Measurements from ENCODE around the gene MKI67. TPM values are rescaled to one million over a fixed set of nuclear protein-coding genes. Genes with fewer than 3 reads are reported as not detected.

Gene MKI67
- total RNA-seq, 1 experiment from 2014 or later = 111 TPM

DNA sequence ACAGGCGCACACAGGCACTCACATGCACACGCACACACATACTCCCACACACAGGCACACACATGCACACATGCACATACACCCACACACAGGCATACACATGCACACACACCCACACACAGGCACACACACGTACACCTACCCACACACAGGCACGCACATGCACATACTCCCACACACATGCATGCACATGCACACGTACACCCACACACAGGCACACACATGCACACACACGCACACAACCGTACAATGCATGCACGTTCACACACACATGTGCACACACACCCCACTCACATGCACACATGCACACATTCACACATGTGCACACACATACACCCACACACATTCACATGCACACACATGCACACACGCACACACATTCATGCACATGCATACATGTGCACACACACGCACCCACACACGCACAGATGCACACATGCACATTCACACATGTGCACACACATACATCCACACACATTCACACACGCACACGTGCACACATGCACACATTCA lies 59.3 kb downstream of the MKI67 start:
- no peak overlapping the region for H3K27ac Mint-ChIP-seq (ENCODE audit: unreplicated experiment)
- DNase-seq = peak in 1 of 2 experiments; percentile 17
- no TSS peak for BruUV-seq (replicated peaks)
- CTCF ChIA-PET = no interaction called here
- POLR2A ChIA-PET = no interaction called here
- H3K4me3 Mint-ChIP-seq (ENCODE audit: unreplicated experiment) = no peak overlapping the region
- H3K36me3 Mint-ChIP-seq (ENCODE audit: insufficient read depth, unreplicated experiment) = no peaks in the 10 kb centered on the region
- no peaks in the 10 kb centered on the region for H3K27me3 ChIP-seq (replicated peaks; ENCODE audit: control insufficient read depth, insufficient read depth, low read length)
- TF ChIP-seq, protein P1, sequence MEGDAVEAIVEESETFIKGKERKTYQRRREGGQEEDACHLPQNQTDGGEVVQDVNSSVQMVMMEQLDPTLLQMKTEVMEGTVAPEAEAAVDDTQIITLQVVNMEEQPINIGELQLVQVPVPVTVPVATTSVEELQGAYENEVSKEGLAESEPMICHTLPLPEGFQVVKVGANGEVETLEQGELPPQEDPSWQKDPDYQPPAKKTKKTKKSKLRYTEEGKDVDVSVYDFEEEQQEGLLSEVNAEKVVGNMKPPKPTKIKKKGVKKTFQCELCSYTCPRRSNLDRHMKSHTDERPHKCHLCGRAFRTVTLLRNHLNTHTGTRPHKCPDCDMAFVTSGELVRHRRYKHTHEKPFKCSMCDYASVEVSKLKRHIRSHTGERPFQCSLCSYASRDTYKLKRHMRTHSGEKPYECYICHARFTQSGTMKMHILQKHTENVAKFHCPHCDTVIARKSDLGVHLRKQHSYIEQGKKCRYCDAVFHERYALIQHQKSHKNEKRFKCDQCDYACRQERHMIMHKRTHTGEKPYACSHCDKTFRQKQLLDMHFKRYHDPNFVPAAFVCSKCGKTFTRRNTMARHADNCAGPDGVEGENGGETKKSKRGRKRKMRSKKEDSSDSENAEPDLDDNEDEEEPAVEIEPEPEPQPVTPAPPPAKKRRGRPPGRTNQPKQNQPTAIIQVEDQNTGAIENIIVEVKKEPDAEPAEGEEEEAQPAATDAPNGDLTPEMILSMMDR (IDR thresholded peaks at IDR 0.05; ENCODE audit: insufficient read depth in 1 of 2, low read depth in 1 of 2, low read length in 1 of 2, severe bottlenecking in 1 of 2, unreplicated experiment in 1 of 2) = no peak
- intact Hi-C loops (cut with micrococcal nuclease; ENCODE audit: unreplicated experiment) = loop anchor here (5.0 kb wide), 1 partner anchor 175 kb away; the partner anchor contains the start of gene CLRN3
- no peaks in the 10 kb centered on the region for H3K4me1 Mint-ChIP-seq (ENCODE audit: low read depth, unreplicated experiment)
- H3K4me3 ChIP-seq (ENCODE audit: low read depth, low read length) = no peak overlapping the region
- no peaks in the 10 kb centered on the region for H3K4me1 ChIP-seq
- H3K36me3 ChIP-seq (ENCODE audit: control insufficient read depth, insufficient read depth, low read length) = no peaks in the 10 kb centered on the region
- H3K27me3 Mint-ChIP-seq (ENCODE audit: insufficient read depth, unreplicated experiment) = peaks cover 5% of the 10 kb centered on the region
- peaks cover 10% of the 10 kb centered on the region for H3K9me3 Mint-ChIP-seq (ENCODE audit: unreplicated experiment)
- H3K9me3 ChIP-seq = no peaks in the 10 kb centered on the region

DNA sequence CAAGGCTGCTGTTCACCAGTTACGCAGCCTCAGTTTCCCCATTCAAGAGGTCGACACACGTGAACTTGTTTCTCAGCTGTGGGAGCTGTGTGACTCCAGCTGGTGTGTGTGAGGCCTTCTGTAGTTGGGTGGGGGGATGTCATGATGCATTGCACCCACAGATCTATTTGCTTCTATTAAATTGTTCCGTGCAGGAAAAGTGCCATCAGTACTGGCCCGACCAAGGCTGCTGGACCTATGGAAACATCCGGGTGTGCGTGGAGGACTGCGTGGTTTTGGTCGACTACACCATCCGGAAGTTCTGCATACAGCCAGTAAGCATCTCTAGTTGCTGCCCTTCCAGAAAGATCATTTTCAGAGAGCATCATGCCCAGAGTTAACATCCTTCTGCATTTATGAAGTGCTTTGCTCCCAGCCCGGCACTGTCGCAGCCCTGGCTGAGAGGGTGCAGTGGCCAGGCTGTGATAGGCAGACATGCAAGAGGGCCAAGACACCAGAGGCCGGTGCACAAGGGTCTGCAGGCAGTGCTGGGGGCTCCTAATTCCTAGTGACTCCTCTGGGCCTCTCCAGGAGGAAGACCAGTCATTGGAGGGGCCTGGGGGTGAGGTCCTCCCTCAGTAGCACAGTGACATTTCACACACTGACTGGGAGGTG lies 60.2 kb downstream of the MKI67 start:
- no peaks in the 10 kb centered on the region for H3K4me1 ChIP-seq
- Mint-ChIP-seq H3K27ac (ENCODE audit: unreplicated experiment) (no peak overlapping the region), H3K4me3 (ENCODE audit: unreplicated experiment) (no peak overlapping the region), H3K27me3 (ENCODE audit: insufficient read depth, unreplicated experiment) (peaks cover 2% of the 10 kb centered on the region), H3K36me3 (ENCODE audit: insufficient read depth, unreplicated experiment) (no peaks in the 10 kb centered on the region), H3K9me3 (ENCODE audit: unreplicated experiment) (peaks cover 10% of the 10 kb centered on the region), H3K4me1 (ENCODE audit: low read depth, unreplicated experiment) (no peaks in the 10 kb centered on the region)
- DNase-seq = peak in 1 of 2 experiments; percentile 9
- no peaks in the 10 kb centered on the region for H3K27me3 ChIP-seq (replicated peaks; ENCODE audit: control insufficient read depth, insufficient read depth, low read length)
- no peaks in the 10 kb centered on the region for H3K36me3 ChIP-seq (ENCODE audit: control insufficient read depth, insufficient read depth, low read length)
- ChIA-PET CTCF (no interaction called here), POLR2A (no interaction called here)
- no TSS peak for BruUV-seq (replicated peaks)
- TF ChIP-seq, protein P1 (IDR thresholded peaks at IDR 0.05; ENCODE audit: insufficient read depth in 1 of 2, low read depth in 1 of 2, low read length in 1 of 2, severe bottlenecking in 1 of 2, unreplicated experiment in 1 of 2) = no peak
- H3K4me3 ChIP-seq (ENCODE audit: low read depth, low read length) = no peak overlapping the region
- intact Hi-C loops (cut with micrococcal nuclease; ENCODE audit: unreplicated experiment) = loop anchor here (5.0 kb wide), 1 partner anchor 174 kb away; the partner anchor contains the start of gene CLRN3
- H3K9me3 ChIP-seq = no peaks in the 10 kb centered on the region

DNA sequence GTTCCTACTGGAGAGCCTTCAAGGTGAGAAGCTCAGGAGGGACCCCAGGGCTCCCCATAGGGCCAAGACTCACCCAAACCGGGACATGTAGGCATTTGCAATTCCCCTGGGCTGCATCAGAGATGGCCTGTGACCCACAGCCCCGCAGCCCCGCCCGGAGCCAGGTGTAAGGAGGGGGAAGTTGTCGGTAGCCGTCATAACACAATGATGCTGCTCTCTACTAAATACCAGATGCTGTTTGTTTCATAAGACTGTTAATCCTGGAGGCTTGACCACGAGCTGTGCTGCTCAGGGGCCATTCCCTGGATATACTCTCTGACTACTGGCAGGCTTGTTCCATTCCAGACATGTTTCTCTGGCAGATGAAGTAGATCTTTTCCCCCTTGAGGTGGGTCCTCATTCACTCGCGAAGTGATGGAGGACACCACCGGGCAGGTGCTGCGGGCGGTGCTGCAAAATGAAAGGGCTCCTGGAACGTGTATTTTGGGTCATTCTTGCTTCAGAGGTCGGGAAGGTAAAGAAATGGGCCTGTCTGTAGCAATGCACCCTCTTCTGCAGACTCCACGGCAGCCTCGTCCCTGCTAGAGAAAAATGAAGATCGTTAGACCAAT lies 61.1 kb downstream of the MKI67 start:
- Histone ChIP-seq H3K36me3 (ENCODE audit: control insufficient read depth, insufficient read depth, low read length) (no peaks in the 10 kb centered on the region), H3K9me3 (no peaks in the 10 kb centered on the region), H3K4me3 (ENCODE audit: low read depth, low read length) (no peak overlapping the region), H3K4me1 (no peaks in the 10 kb centered on the region), H3K27me3 (replicated peaks; ENCODE audit: control insufficient read depth, insufficient read depth, low read length) (no peaks in the 10 kb centered on the region)
- Mint-ChIP-seq H3K27me3 (ENCODE audit: insufficient read depth, unreplicated experiment) (no peaks in the 10 kb centered on the region), H3K36me3 (ENCODE audit: insufficient read depth, unreplicated experiment) (no peaks in the 10 kb centered on the region), H3K27ac (ENCODE audit: unreplicated experiment) (no peak overlapping the region), H3K9me3 (ENCODE audit: unreplicated experiment) (peaks cover 10% of the 10 kb centered on the region), H3K4me3 (ENCODE audit: unreplicated experiment) (no peak overlapping the region), H3K4me1 (ENCODE audit: low read depth, unreplicated experiment) (no peaks in the 10 kb centered on the region)
- ChIA-PET POLR2A (no interaction called here), CTCF (no interaction called here)
- TF ChIP-seq, protein P1 (IDR thresholded peaks at IDR 0.05; ENCODE audit: insufficient read depth in 1 of 2, low read depth in 1 of 2, low read length in 1 of 2, severe bottlenecking in 1 of 2, unreplicated experiment in 1 of 2) = no peak
- BruUV-seq (replicated peaks) = no TSS peak
- intact Hi-C loops (cut with micrococcal nuclease; ENCODE audit: unreplicated experiment) = loop anchor here (5.0 kb wide), 1 partner anchor 173 kb away; the partner anchor contains the start of gene CLRN3
- peak in 1 of 2 experiments; percentile 25 for DNase-seq

All from Caco-2 (cell line).